Heart right ventricle (tissue), 16 donors: Measurements from ENCODE around the gene CCSER2. TPM values are rescaled to one million over a fixed set of nuclear protein-coding genes. Genes with fewer than 3 reads are reported as not detected.

Source experiments
- ATAC-seq, 8 donors: fragments of 200-7000 bp; cut with Tn5 transposase; one replicate each; pipeline ENCODE4 v1.9.1; 2020; ENCODE audit warnings: mild to moderate bottlenecking in 8 of 8, moderate library complexity in 8 of 8, moderate number of reproducible peaks in 1 of 8
- DNase-seq, 2 donors: peaks; one replicate each; pipeline ENCODE4 v3.0.0-alpha.2; 2020
- H3K27ac ChIP-seq, 10 donors: fragments of 200-600 bp; sonication (generic) in 2 of 10; one replicate each; pipeline versions ENCODE4 v1.5.0 to v1.8.0; 2020 to 2022; ENCODE audit warnings: mild to moderate bottlenecking in 3 of 10
- H3K27me3 ChIP-seq, 7 donors: fragments of 200-600 bp; one replicate each; pipeline ENCODE4 v1.8.0; 2021 to 2022; ENCODE audit warnings: mild to moderate bottlenecking in 2 of 7
- H3K36me3 ChIP-seq, 9 donors: fragments of 200-600 bp; sonication (generic) in 1 of 9; one replicate each; pipeline versions ENCODE4 v1.5.0 to v1.8.0; 2020 to 2022; ENCODE audit warnings: mild to moderate bottlenecking in 2 of 9
- H3K4me1 ChIP-seq, 9 donors: fragments of 200-600 bp; sonication (generic) in 1 of 9; one replicate each; pipeline versions ENCODE4 v1.5.0 to v1.8.0; 2020 to 2022; ENCODE audit warnings: mild to moderate bottlenecking in 4 of 9
- H3K4me3 ChIP-seq, 10 donors: fragments of 200-600 bp; sonication (generic) in 2 of 10; one replicate each; pipeline versions ENCODE4 v1.5.0 to v1.8.0; 2020 to 2022; ENCODE audit warnings: mild to moderate bottlenecking in 7 of 10, moderate library complexity in 2 of 10
- H3K9me3 ChIP-seq, 11 donors: fragments of 200-600 bp in 10 of 11; sonication (generic) in 2 of 11; one replicate each; pipeline versions ENCODE4 v1.5.0 to v1.8.0; 2013 to 2022; ENCODE audit warnings: mild to moderate bottlenecking in 2 of 11, control low read depth in 1 of 11, moderate library complexity in 1 of 11
- CTCF ChIP-seq, 9 donors: fragments of 200-600 bp; sonication (generic) in 2 of 9; IDR thresholded peaks; one replicate each; pipeline versions ENCODE4 v1.5.0 to v1.8.0; 2021 to 2022; ENCODE audit warnings: antibody characterized with exemption in 9 of 9, mild to moderate bottlenecking in 5 of 9, moderate library complexity in 1 of 9
- WGBS, 2 donors: extraction: QIAGEN DNeasy Blood & Tissue Kit; methylation state at CpG; one replicate each; pipeline ENCODE4 v1.1.7; 2013; ENCODE audit warnings: inconsistent platforms in 1 of 2; 5-methylcytosine and 5-hydroxymethylcytosine counted together
- intact Hi-C, 10 donors: fragments of 100-400 bp; cut with DNase I; formaldehyde crosslinking; loops; one replicate each; pipeline versions ENCODE4 v1.11.1 to v1.14.2; 2022
- polyA plus RNA-seq, 2 donors: library from polyadenylated mRNA; stranded (reverse); fragments of 200-250 nt; gene quantifications; one replicate each; pipeline ENCODE4 v1.2.3, GENCODE V29; 2013
- total RNA-seq, 10 donors: library from RNA; stranded (reverse); fragmentation: NEBNext Ultra II Directional in 3 of 10; extraction: Animal tissue kit (Norgen Biotek cat#: 25700) in 3 of 10; gene quantifications; one replicate each; pipeline versions ENCODE4 v1.2.1 to v1.2.4, GENCODE V29; 2021 to 2023
- donor health status: Arrhythmogenic right ventricular cardiomyopathy.
- donor health status: ischemic (EF 13 %, LVEDD 7.1; RV severe dilation, severe dysfunction).
- donor health status: healthy with polysubstance abuse.
- donor health status: DM: no; HTN: yes; CAD: no.
- donor health status: DM: no; HTN: no; CAD: no.
- donor health status: ischemic (EF 25% LVEDD 6.9; RV normal size, moderate dysfunction).
- donor health status: ischemic (EF 25% LVEDD 5.7; RV mildly dilated, moderate dysfunction).
- donor health status: healthy.
- donor health status: DM: yes; HTN: yes; CAD: no.
- donor health status: Ischemic cardiomyopathy.
- donor health status: ischemic (EF 35%, LVEDD 5.7; RV mildly dilated, moderate dysfunction).
- donor health status: nonischemic (EF 11% LVEDD 7.7; RV severe dilation, severe dysfunction).
- donor health status: DM: yes; HTN: yes; CAD: no.
- donor health status: PGD.
- donor health status: ischemic (EF 29% LVEDD 5.4; RV normal size, mild dysfunction).
- donor health status: nonischemic (EF 23%, LVEDD 6.1; RV moderate dilation, normal function).

The CCSER2 gene
- total and polyA plus RNA-seq, 12 donors: 27.5 to 252 (median 198) TPM

- Histone ChIP-seq H3K27ac (no peak overlapping the region), H3K4me3 (no peak overlapping the region), H3K27me3 (no peaks in the 10 kb centered on the region), H3K4me1 (peaks cover 0 to 74% (median 53%) of the 10 kb centered on the region in 9 donors), H3K9me3 (no peaks in the 10 kb centered on the region), H3K36me3 (no peaks in the 10 kb centered on the region)
- DNase-seq (no peak), ATAC-seq (no peak)
- 88 to 92% methylated on average over 1 of the region's 1 CpG for WGBS, 2 donors
- intact Hi-C loops: loop anchor here in 2 of 10 donors (5.0 to 10.0 kb wide), 2 partner anchors 88 to 204 kb away; partner anchors contain the start of gene GHITM (in 1 of the 2)
- no peak for TF ChIP-seq CTCF (IDR thresholded peaks at IDR 0.05)
These were observed 10.6 kb downstream of the CCSER2 start for GRCh38 chr10:84339025-84339424.

- Histone ChIP-seq H3K36me3 (no peaks in the 10 kb centered on the region), H3K27ac (no peak overlapping the region), H3K9me3 (no peaks in the 10 kb centered on the region), H3K4me1 (peaks cover 0 to 74% (median 49%) of the 10 kb centered on the region in 9 donors), H3K27me3 (no peaks in the 10 kb centered on the region), H3K4me3 (no peak overlapping the region)
- DNase-seq (no peak), ATAC-seq (no peak)
- no peak for TF ChIP-seq CTCF (IDR thresholded peaks at IDR 0.05)
- intact Hi-C loops: no loop called here
- WGBS, 2 donors: 98% methylated on average over 3 of the region's 3 CpGs
These were observed 11.8 kb downstream of the CCSER2 start for GRCh38 chr10:84340187-84340586.

- H3K4me3 ChIP-seq: no peak overlapping the region
- ATAC-seq: no peak
- no peak overlapping the region for H3K27ac ChIP-seq
- intact Hi-C loops: no loop called here
- no peaks in the 10 kb centered on the region for H3K36me3 ChIP-seq
- H3K9me3 ChIP-seq: no peaks in the 10 kb centered on the region
- H3K27me3 ChIP-seq: no peaks in the 10 kb centered on the region
- no peak for DNase-seq
- H3K4me1 ChIP-seq: peaks cover 0 to 74% (median 44%) of the 10 kb centered on the region in 9 donors
- TF ChIP-seq CTCF (IDR thresholded peaks at IDR 0.05): no peak
- 85 to 89% methylated on average over 9 of the region's 9 CpGs for WGBS, 2 donors
These were observed 12.5 kb downstream of the CCSER2 start for GRCh38 chr10:84340632-84341537.

- Histone ChIP-seq H3K27me3 (no peaks in the 10 kb centered on the region), H3K27ac (no peak overlapping the region), H3K4me3 (no peak overlapping the region), H3K4me1 (peaks cover 0 to 73% (median 44%) of the 10 kb centered on the region in 9 donors), H3K9me3 (no peaks in the 10 kb centered on the region), H3K36me3 (no peaks in the 10 kb centered on the region)
- ATAC-seq (no peak), DNase-seq (no peak)
- WGBS, 2 donors: 86 to 89% methylated on average over 1 of the region's 1 CpG
- TF ChIP-seq CTCF (IDR thresholded peaks at IDR 0.05): no peak
- intact Hi-C loops: no loop called here
These were observed 13.1 kb downstream of the CCSER2 start for GRCh38 chr10:84341538-84341856.
